HepG2 (cell line): ENCODE data around the gene CHAF1A. TPM values are rescaled to one million over a fixed set of nuclear protein-coding genes. Genes with fewer than 3 reads are reported as not detected.

Experiments
- ARNT ChIP-seq: fragments of 450-650 bp; IDR thresholded peaks from 2 replicates; pipeline ENCODE4 v1.6.1; 2017
- ATAD3A ChIP-seq: sonication (generic); formaldehyde crosslinking; IDR thresholded peaks from 2 replicates; pipeline ENCODE4 v1.4.0; 2020; ENCODE audit warnings: missing genetic modification reagents
- EED ChIP-seq: sonication (generic); formaldehyde crosslinking; IDR thresholded peaks from 2 replicates; pipeline ENCODE4 v1.5.0; 2020; ENCODE audit warnings: mild to moderate bottlenecking, missing genetic modification reagents
- ELF4 ChIP-seq: sonication (generic); formaldehyde crosslinking; IDR thresholded peaks from 2 replicates; pipeline ENCODE4 v1.5.0; 2020; ENCODE audit warnings: missing genetic modification reagents, mild to moderate bottlenecking, moderate library complexity, borderline replicate concordance
- GTF2F1 ChIP-seq: fragments of 150-350 bp; IDR thresholded peaks from 2 replicates; pipeline ENCODE4 v1.6.1; 2014; ENCODE audit warnings: low read length
- HNRNPLL ChIP-seq: fragments of 200-400 bp; formaldehyde crosslinking; IDR thresholded peaks from 2 replicates; pipeline ENCODE4 v1.6.1; 2017; ENCODE audit warnings: mild to moderate bottlenecking, low read depth, low read length; ENCODE audit not compliant: poor library complexity, severe bottlenecking
- IKZF4 ChIP-seq: sonication (generic); formaldehyde crosslinking; IDR thresholded peaks from 2 replicates; pipeline ENCODE4 v1.5.1; 2020; ENCODE audit warnings: borderline replicate concordance, mild to moderate bottlenecking, low read depth, missing genetic modification reagents; ENCODE audit errors: not compliant biosample characterization
- KAT7 ChIP-seq: IDR thresholded peaks from 2 replicates; pipeline ENCODE4 v1.6.1; 2018; ENCODE audit warnings: borderline replicate concordance, missing compliant biosample characterization
- MED13 ChIP-seq: sonication (generic); formaldehyde crosslinking; IDR thresholded peaks from 2 replicates; pipeline ENCODE4 v1.5.0; 2020; ENCODE audit warnings: missing genetic modification reagents
- MEIS2 ChIP-seq: sonication (generic); formaldehyde crosslinking; IDR thresholded peaks from 2 replicates; pipeline ENCODE4 v1.9.0; 2021; ENCODE audit warnings: mild to moderate bottlenecking, missing genetic modification reagents
- NFATC3 ChIP-seq: sonication (generic); formaldehyde crosslinking; IDR thresholded peaks from 2 replicates; pipeline ENCODE4 v1.5.1; 2020; ENCODE audit warnings: mild to moderate bottlenecking, missing genetic modification reagents
- RAD51 ChIP-seq: fragments of 450-650 bp; IDR thresholded peaks from 2 replicates; pipeline ENCODE4 v1.6.1; 2016; ENCODE audit warnings: borderline replicate concordance
- RBFOX2 ChIP-seq: fragments of 200-400 bp; formaldehyde crosslinking; IDR thresholded peaks from 2 replicates; pipeline ENCODE4 v1.6.1; 2017; ENCODE audit warnings: low read depth, mild to moderate bottlenecking, low read length
- SMAD3 ChIP-seq: sonication (generic); formaldehyde crosslinking; IDR thresholded peaks from 2 replicates; pipeline ENCODE4 v1.4.0; 2020; ENCODE audit warnings: missing genetic modification reagents
- SRSF9 ChIP-seq: fragments of 200-400 bp; formaldehyde crosslinking; IDR thresholded peaks from 2 replicates; pipeline ENCODE4 v1.6.1; 2018; ENCODE audit warnings: borderline replicate concordance, mild to moderate bottlenecking, low read depth, low read length; ENCODE audit not compliant: insufficient read depth, poor library complexity, severe bottlenecking
- ZNF550 ChIP-seq: sonication (generic); formaldehyde crosslinking; IDR thresholded peaks from 2 replicates; pipeline ENCODE4 v1.4.0; 2020; ENCODE audit warnings: mild to moderate bottlenecking, missing genetic modification reagents, borderline replicate concordance
- ZNF607 ChIP-seq: sonication (generic); formaldehyde crosslinking; IDR thresholded peaks from 2 replicates; pipeline ENCODE4 v1.5.1; 2020; ENCODE audit warnings: missing genetic modification reagents, mild to moderate bottlenecking, borderline replicate concordance
- polyA plus RNA-seq, 8 experiments: library from polyadenylated mRNA; depleted of rRNA in 3 of 8; stranded (reverse) in 7 of 8; unstranded in 1 of 8; fragments of >200 nt; fragmentation: Illumina TruSeq in 4 of 8; extraction: Trizol in 4 of 8; gene quantifications; 2 replicates each; pipeline versions ENCODE4 v1.2.1 to v1.2.3, GENCODE V29; 2011 to 2016; ENCODE audit warnings: low read depth in 4 of 8, missing spikeins in 1 of 8, mixed read lengths in 1 of 8; ENCODE audit not compliant: insufficient read depth in 1 of 8
- total RNA-seq, 5 experiments: library from RNA; depleted of rRNA; stranded (reverse); fragments of >200 nt; fragmentation: Illumina TruSeq; extraction: Trizol; gene quantifications; 2 replicates each; pipeline ENCODE4 v1.2.3, GENCODE V29; 2016; ENCODE audit warnings: low read depth in 1 of 5
- TF ChIP-seq, protein P1 (sequence below): sonication (generic); formaldehyde crosslinking; IDR thresholded peaks from 2 replicates; pipeline ENCODE4 v1.5.0; 2020; ENCODE audit warnings: missing genetic modification reagents
- TF ChIP-seq, protein P2 (sequence below): sonication (generic); formaldehyde crosslinking; IDR thresholded peaks from 2 replicates; pipeline ENCODE4 v1.4.0; 2020; ENCODE audit warnings: missing genetic modification reagents
- TF ChIP-seq, protein P3 (sequence below): sonication (generic); formaldehyde crosslinking; IDR thresholded peaks from 2 replicates; pipeline ENCODE4 v1.8.0; 2022; ENCODE audit warnings: mild to moderate bottlenecking, missing genetic modification reagents, moderate library complexity
- TF ChIP-seq, protein P4 (sequence below): sonication (generic); formaldehyde crosslinking; IDR thresholded peaks from 2 replicates; pipeline ENCODE4 v1.5.0; 2020; ENCODE audit warnings: missing genetic modification reagents, mild to moderate bottlenecking, borderline replicate concordance

The CHAF1A gene
- total and polyA plus RNA-seq, 2 of the 13 experiments (the other 11 are each of a cell fraction or from before 2014, with no cell fraction given) = 11.0 to 34.8 TPM

DNA sequence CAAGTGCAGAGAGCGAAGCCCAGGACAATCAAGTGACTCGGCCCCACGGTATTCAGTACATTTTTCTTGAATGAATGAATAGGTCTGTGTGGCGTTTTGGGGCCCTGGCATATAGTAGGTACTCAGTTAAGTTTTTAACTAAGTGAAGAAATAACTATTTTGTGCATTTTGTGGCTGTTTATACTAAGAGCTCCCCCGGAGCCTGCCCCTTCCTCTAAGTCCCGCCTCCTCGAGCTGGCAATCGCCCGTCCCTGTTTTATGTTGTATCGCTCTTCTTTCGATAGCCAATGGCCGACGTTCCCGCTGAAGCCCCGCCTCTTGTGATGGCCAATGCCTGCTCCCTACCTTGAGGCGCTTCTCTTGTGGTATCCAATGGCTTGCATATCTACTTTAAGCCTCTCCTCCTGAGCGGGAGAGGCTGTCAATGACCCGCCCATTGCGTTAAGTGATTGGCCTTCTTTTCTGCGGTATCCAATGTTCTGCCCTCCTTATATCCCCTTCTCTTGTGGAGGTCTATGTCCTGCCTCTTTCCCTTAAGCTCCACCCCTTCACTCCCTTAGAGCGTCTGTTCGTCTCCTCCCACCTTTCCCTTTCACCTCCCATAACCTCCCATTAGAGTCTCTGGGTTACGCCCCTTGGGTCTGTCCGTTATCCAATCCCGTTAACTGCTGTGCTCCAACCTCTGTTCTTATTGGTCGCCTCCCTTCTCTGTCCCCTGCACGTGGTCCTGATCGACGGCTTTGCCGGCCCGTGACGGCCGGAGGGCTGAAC is 69.1 kb downstream of the CHAF1A start (continued):
- TF ChIP-seq, protein P1, sequence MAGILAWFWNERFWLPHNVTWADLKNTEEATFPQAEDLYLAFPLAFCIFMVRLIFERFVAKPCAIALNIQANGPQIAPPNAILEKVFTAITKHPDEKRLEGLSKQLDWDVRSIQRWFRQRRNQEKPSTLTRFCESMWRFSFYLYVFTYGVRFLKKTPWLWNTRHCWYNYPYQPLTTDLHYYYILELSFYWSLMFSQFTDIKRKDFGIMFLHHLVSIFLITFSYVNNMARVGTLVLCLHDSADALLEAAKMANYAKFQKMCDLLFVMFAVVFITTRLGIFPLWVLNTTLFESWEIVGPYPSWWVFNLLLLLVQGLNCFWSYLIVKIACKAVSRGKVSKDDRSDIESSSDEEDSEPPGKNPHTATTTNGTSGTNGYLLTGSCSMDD (CRISPR knock-in tag) = no peak
- TF ChIP-seq, protein P2, sequence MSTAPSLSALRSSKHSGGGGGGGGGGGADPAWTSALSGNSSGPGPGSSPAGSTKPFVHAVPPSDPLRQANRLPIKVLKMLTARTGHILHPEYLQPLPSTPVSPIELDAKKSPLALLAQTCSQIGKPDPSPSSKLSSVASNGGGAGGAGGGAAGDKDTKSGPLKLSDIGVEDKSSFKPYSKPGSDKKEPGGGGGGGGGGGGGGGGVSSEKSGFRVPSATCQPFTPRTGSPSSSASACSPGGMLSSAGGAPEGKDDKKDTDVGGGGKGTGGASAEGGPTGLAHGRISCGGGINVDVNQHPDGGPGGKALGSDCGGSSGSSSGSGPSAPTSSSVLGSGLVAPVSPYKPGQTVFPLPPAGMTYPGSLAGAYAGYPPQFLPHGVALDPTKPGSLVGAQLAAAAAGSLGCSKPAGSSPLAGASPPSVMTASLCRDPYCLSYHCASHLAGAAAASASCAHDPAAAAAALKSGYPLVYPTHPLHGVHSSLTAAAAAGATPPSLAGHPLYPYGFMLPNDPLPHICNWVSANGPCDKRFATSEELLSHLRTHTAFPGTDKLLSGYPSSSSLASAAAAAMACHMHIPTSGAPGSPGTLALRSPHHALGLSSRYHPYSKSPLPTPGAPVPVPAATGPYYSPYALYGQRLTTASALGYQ (CRISPR knock-in tag) = no peak
- no peak for TF ChIP-seq MED13 (CRISPR knock-in tag)
- TF ChIP-seq HNRNPLL = no peak
- no peak; the same call in none of the 2 replicates for TF ChIP-seq RBFOX2
- no peak for TF ChIP-seq GTF2F1
- TF ChIP-seq MEIS2 (CRISPR knock-in tag) = no peak
- TF ChIP-seq IKZF4 = peak; percentile 11
- TF ChIP-seq, protein P3, sequence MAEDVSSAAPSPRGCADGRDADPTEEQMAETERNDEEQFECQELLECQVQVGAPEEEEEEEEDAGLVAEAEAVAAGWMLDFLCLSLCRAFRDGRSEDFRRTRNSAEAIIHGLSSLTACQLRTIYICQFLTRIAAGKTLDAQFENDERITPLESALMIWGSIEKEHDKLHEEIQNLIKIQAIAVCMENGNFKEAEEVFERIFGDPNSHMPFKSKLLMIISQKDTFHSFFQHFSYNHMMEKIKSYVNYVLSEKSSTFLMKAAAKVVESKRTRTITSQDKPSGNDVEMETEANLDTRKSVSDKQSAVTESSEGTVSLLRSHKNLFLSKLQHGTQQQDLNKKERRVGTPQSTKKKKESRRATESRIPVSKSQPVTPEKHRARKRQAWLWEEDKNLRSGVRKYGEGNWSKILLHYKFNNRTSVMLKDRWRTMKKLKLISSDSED = no peak
- TF ChIP-seq, protein P4, sequence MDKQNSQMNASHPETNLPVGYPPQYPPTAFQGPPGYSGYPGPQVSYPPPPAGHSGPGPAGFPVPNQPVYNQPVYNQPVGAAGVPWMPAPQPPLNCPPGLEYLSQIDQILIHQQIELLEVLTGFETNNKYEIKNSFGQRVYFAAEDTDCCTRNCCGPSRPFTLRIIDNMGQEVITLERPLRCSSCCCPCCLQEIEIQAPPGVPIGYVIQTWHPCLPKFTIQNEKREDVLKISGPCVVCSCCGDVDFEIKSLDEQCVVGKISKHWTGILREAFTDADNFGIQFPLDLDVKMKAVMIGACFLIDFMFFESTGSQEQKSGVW (CRISPR knock-in tag) = no peak
- no peak for TF ChIP-seq EED (CRISPR knock-in tag)
- no peak for TF ChIP-seq ZNF550 (CRISPR knock-in tag)
- peak; percentile 3; the same call in 1 of the 2 replicates for TF ChIP-seq ZNF607
- TF ChIP-seq ELF4 = no peak; the same call in 1 of the 2 replicates
- no peak for TF ChIP-seq ATAD3A
- TF ChIP-seq KAT7 = no peak
- TF ChIP-seq NFATC3 (CRISPR knock-in tag) = no peak
- TF ChIP-seq SMAD3 = no peak
- peak; percentile 94 for TF ChIP-seq RAD51
- no peak for TF ChIP-seq SRSF9
- TF ChIP-seq ARNT = no peak
